Epithelial cell of prostate (primary cell): ENCODE measurements around the gene PSEN2.
A peak's percentile ranks its signal among the peaks of the same experiment; 100 is the strongest.

Source experiments
- DNase-seq: peaks from one replicate; pipeline ENCODE4 v3.0.0-alpha.2; 2011; ENCODE audit warnings: low read depth, low spot score
- H3K27ac ChIP-seq: fragments of 450-650 bp; 2 replicates; pipeline ENCODE4 v1.5.1; 2017; ENCODE audit warnings: mild to moderate bottlenecking

PSEN2 gene

DNA sequence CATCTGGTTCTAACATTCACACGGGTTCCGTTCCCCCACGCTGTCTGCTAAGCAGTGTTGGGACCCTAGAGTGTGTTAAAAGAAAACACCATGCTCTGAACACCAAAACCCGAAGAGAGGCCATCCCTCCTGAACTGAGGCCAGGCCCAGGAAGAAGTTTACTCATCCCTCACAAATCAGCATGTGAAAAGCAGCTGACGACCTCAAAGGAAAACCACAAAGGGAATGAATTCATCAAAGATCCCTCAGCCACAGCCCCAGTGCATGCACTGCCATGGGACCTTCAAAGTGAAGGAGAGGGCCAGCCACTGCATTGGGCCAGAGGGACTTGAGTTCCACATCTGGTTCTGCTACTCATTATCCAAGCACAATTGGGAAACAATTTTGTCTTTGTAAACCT is 7.0 kb upstream of the PSEN2 start:
- no peak for DNase-seq
- peak overlapping the region; percentile 33 for H3K27ac ChIP-seq

DNA sequence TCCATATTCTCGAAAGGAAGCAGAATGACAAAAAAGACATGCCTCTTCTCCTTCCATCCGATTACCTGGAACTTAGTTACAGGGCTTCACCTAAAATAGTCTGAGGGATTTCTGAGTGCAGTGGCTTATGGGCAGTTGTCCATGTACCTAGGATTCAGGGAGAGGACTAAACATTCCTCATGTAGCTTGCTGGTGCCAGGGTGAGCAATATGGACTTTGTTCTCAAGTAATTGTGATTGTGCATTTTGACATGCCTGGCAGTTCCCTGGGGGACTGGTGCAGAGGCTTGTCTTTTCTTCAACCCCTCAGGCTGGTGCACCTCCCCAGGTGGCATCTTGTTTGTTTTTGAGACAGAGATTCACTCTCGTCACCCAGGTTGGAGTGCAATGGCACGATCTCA is 6.1 kb upstream of the PSEN2 start:
- no peak overlapping the region for H3K27ac ChIP-seq
- DNase-seq, result no peak

DNA sequence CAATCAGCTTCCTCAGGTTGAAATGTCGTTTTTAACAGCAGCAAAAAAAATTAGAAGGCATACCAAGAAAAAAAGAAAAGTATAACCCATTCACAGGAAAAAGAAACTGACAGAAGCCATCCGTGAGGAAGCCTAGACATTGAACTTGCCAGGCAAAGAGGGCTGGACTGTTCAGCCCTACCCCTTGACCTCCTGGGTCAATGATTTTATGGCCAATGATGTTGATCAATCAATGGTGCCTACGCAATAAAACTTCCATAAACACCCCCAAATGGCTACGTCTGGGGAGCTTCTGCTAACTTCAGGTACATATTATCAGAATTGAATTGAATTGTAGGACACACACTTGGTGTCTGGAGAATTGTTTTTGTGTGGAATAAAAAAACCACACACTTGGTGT is 4.8 kb upstream of the PSEN2 start:
- peak overlapping the region; percentile 52 for H3K27ac ChIP-seq

DNA sequence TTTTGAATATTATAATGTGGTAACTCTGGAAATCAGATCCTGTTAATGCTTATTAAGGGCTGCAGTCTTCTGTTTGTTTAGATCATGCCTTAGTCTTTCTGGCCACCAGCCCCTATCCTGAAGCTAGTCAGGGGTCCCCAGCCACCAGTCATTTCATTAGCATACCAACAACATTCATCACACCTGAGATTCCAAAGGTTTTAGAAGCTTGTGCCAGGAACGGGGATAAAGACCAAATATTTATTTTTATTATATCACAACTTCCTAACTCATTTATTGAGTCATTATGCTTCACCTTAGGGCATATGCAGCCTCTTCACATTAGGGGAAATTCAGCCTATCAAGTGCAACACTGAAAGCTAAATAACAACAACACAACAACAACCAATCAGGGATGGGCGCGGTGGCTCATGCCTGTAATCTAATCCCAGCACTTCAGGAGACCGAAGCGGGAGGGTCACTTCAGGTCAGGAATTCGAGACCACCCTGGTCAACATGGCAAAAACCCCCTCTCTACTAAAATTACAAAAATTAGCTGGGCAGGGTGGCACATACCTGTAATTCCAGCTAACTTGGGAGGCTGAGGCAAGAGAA is 2.9 kb upstream of the PSEN2 start:
- H3K27ac ChIP-seq, result no peak overlapping the region
- no peak for DNase-seq

More for the DNA sequence above, 4.8 kb upstream of the PSEN2 start:
- DNase-seq, result no peak

DNA sequence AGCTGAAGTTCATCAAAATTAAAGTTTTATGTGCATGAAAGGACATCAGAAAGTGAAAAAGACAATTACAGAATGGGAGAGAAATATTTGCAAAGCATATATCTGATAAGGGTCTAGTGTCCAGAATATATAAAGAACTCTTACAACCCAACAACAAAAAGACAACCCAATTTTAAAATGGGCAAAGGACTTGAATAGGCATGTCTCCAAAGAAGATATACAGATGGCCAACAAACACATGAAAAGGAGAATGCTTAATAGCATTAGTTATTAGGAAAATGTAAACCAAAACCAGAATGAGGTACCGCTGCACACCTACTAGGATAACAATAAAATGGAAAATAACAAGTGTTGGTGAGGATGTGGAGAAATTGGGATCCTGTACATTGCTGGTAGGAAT is 1.7 kb upstream of the PSEN2 start:
- no peak for DNase-seq
- H3K27ac ChIP-seq, result no peak overlapping the region

DNA sequence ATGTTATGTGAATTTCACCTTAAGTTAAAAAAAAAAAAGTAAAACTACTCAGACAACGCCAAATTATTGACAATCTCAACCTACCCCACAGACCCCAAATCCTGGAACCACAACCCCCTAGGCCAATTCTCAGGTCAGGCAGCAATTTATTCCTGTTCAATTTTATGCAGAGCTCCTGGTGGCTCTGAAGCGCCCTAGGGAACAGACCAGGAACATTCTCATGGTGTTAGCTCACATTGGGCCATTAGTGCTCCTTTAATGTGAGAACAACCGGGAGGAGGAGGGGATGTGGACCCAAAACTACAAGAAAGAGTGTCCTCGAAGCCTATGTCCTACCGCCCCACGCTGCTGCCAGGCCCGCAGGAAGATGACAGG is 403 bp upstream of the PSEN2 start:
- DNase-seq, result no peak
- H3K27ac ChIP-seq, result peak overlapping the region; percentile 32

DNA sequence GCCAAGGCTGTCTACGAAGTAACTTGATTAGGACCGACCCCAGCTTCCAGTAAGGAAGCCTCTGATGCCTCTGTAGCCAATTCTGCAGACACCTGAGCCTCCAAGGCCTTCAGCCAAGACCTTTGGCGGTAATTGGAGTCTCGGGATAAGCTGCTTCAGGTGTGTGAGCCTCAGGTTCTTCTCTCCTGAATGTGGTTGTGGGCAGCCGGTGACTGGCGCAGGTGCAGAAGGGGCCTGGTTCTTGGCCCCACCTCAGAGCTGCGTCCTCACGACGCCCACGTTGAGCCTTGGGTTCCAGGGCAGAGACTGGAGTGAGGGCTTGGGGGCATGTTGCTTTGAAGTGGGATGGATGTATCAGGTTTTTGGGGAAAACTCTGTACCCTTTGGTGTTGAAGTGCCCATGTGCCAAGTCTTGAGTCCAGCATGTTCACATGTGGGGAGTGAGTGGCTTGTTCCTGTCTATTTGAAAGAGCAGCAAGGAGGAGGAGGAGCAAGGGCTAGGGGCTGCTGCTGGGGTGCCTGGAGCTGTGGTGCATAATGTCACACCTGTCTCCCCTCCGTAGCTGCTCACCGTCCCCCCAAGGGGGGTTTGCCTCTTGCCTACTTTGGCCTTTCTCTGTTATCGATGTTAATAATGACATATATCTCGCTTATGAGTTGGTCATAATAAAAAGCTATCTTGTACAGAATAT is 1.4 kb downstream of the PSEN2 start:
- no peak for DNase-seq
- no peak overlapping the region for H3K27ac ChIP-seq

DNA sequence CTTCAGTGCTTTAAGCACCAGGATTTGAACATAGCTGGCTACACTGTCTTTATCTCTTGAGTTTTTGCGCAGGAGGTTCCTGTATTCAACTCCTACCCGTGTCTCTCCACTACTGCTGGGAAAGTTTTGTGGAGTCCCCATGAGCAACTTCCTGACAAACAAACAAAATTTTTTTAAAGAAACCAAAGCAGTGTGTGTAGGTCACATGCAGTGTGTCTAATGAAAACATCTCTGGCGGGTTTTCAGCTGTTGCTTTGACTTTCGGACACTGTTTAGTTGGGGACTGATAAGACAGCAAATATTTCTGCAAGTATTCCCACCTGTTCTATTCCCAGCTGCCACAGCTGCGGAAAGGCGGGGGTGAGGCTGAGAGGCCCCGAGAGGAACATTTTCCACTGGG is 2.0 kb downstream of the PSEN2 start:
- H3K27ac ChIP-seq, result no peak overlapping the region
- no peak for DNase-seq

DNA sequence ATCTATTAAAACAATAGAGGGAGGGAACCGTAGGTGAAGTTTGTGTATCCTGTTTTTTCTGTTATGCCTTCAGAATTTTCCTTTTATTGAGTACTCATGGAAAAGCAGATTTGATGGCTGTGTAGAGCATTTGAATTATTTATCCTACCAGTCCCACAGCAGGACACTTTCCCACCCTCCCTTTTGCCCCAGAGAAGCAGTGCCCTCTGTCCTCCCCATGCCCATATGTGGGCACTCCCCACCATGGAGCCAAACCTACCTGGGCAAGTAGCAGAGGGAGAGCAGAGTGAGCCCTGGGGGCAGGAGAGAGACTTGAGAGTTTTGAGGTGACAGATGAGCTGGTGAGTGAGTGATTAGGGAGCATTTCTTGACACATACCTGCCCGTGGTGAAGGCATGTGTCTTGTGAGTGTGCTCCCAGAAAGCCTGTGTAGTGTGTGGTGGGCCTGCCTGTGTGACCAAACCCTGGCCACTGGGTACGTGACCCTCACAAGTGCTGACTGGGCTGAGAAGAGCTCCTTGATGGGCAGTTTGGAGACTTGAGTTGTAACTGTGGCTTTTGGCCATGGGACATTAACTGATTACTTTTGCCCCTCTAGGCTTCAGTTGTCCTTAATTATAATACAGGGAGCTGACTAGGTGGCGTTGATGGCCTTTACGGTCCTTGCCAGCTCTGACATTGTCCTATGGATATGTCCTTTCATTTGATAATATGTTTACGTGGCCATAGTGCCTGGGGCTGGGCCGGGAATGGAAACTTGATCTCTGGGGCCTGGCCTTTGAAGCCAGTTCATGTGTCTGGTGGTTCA is 3.6 kb downstream of the PSEN2 start:
- no peak for DNase-seq
- no peak overlapping the region for H3K27ac ChIP-seq

DNA sequence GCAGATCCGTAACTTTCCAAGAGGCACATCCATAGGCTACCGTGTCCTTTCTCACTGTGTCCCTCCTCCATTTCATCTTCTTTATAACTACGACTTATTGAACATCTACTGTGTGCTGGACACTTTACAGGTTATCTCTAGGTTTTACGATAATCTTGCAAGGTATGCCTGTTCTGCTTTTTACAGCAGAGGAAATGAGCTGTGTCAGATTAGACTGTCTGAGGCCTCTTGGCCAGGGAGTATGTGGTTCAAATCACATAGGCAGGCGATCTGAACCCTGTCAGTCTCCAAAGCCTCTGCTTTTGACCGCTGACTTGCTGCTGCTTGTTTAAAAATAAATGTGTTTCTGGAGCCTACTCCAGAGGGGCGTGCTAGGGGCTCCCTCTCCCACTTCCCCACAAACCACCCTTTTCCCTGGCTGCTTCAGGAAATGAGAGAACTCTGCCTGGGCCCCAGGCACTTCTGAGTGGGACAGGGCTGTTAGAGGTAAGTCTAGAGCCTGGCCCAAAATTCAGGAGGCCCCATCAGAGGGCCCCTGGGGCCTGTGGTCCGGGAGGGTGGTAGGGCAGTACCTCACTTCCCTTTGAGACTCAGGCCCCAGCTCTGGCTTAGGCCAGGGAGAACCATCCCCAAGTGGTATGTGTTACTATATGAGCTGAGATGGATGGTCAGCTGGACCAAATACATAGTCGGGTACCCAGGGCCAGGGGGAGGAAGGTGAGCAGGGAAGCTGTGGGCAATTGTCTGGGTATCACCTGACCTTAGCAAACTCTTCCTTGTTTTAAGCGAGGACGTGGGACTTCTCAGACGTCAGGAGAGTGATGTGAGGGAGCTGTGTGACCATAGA is 4.4 kb downstream of the PSEN2 start:
- DNase-seq, result no peak
- H3K27ac ChIP-seq, result no peak overlapping the region

DNA sequence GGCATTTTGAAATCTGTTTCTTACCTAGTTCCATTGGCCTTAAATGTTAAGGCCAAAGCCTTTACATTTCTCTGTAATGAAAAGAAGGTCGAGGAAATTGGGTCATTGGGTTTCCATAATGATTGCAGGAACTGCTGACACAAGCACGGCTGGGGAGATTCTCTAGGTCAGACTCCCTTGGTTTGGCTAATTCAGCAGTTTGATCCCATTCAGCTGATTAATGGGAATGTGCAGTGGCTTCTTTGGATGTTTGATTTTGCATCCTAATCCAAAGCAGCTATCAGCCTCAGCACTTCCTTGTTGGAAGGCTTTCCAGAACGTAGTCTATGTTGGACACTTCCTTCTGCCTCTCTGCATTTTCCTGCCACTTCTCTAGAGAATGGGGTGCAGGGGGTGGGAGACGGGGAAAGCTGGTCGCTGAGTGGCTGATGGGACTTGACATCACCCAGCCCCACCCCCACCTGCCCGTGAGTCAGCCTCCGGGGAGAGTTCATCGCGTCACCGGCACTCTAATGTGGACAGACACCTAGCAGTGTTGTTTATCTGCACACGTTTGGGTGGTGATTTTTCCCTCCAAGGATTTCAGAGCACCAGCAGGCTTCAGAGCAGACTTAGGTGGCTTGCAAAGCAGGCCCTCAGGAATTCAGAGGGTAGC is 5.4 kb downstream of the PSEN2 start:
- no peak overlapping the region for H3K27ac ChIP-seq
- no peak for DNase-seq

DNA sequence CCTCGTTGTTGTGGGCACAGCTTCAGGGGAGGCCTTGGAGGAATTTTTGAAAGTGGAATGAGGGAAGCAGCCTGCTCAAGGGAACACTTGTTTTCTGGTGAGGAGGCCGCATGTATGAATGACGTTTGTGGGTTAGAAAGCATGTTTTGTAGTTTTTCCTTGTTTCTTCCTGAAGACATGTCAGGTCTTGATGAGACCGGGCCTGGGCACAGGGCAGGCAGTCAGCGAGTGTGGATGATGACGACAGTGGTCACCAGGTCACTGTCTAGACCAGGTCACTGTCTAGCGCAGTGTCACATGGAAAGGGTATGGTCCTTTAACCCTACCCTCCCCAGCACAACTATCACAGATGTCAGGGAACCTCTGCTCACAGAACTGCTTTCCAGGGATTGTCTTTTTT is 7.3 kb downstream of the PSEN2 start:
- DNase-seq, result no peak
- H3K27ac ChIP-seq, result no peak overlapping the region

DNA sequence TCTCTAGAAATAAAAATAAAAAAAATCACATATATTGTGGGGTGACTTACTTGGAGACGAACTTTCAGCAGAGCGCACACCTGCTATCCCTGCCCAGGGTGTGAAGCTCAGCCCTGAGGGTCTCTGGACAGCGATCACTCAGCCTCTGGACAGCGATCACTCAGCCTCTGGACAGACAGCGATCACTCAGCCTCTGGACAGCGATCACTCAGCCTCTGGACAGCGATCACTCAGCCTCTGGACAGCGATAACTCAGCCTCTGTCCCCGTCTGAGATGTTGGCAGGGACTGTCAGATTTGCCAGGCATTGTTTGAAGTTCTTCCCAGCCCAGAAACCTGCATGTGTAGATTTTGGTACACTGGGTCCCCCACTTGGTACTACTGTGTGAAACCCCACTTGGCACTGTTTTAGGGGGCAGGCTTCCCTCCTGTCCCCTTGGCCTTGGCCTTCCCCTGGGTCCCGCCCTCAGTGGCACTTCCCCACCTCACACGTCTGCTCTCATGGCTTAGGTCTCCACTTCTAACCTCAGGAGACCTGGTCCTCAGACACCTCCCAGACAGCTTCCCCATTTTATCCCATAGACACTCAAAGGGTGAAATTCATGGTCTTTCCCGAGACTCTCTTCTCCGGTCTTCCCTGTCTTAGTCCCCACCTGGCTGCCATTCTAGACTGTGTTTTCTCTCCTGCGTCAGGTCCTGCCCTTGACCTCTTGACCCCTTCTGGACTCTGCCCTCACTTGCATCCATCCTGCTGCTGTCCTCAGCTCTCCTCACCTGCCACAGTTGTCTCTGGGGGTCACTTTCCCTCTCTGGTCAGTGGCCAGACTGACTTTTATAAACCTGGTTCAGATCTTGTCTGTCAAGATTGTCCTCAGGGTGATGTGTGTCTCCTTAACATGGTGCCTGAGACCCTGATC is 10.2 kb downstream of the PSEN2 start:
- H3K27ac ChIP-seq, result no peak overlapping the region
- no peak for DNase-seq

DNA sequence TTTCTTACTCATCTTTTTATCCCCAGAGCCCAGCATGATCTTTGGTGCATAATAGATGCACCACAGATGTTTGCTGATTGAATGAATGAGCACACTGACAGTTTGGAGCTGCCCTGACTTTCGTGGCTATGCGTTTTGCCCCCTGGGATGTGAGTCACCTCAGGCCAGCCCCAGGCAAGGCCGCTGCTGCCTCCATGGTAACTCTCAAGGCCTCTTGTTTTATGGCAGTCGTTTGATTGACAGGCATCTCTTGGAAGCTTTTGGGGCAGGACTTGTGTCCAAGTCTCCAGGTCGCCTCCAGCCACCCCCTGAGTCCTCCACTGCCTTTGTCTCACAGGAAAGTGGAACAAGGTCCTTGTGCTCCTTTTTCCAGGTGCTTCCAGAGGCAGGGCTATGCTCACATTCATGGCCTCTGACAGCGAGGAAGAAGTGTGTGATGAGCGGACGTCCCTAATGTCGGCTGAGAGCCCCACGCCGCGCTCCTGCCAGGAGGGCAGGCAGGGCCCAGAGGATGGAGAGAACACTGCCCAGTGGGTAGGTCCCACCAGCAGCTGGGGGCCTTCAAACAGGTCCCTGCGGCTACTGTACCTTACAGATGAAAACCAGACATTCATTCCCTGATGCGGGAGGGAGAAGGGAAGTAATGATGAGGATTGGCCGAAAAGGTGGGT is 11.2 kb downstream of the PSEN2 start:
- DNase-seq, result no peak
- H3K27ac ChIP-seq, result no peak overlapping the region

DNA sequence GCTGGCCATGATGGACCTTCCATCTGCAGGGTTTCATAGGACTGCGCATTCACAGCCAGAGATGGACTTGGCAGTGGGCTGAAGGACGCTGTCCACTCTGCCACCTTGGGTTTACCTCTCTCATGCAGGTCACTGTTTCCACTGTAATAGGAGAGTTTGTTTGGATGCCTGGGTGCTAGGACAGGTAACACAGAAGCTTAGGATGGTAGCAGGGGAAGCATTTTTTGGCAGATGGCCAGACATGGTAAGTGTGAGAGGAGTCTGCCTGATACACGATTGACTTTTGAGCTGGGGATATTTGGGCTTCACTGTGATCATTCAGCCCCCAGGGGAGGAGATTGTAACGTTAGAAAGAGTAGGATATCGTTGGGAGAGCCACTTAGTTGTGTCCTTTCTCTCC is 11.8 kb downstream of the PSEN2 start:
- no peak overlapping the region for H3K27ac ChIP-seq
- no peak for DNase-seq

DNA sequence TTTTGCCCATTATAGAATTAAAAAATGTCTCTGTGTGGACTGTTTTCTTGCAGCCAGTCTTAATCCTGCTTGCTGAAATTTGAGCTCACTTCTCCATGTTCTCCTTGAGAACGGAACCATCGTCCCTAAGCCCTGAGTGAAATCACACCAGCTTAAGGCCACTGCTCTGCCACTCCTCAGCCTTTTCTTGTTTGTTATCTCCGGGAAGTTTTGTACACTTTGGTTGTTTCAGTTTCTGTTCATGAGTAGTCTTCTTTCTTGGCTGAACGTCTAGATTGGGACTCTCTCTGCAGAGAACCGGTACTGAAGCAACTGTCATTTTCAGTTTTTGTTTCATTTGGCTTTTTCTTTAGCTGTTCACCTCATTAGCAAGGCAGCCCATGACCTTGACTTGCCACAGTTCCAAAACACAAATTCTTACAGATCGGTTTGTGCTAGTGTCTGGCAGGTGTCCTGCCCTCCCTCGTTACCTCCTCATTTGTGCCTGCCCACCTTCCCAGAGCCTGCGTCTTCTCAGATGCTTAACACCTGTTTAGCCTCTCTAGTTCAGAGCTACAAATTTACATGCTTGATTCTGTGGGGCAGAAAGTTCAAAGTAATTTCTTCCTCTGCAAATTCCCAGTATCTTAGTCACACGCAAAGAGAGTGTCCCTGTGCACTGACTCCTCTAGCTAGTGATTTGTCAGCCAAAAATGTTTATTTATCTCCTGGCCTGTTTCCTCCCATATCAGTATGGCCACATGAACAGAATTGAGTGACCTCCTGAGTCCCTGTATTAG is 12.4 kb downstream of the PSEN2 start:
- DNase-seq, result no peak

DNA sequence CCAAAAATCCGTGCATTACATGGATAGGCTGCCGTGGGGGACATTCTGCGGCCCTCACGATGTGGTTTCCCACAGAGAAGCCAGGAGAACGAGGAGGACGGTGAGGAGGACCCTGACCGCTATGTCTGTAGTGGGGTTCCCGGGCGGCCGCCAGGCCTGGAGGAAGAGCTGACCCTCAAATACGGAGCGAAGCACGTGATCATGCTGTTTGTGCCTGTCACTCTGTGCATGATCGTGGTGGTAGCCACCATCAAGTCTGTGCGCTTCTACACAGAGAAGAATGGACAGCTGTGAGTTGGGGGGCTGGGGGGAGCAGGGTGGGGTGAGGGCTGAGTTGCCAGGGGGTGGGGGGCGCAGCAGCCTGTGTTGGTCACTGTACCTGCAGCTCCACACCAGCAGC is 13.2 kb downstream of the PSEN2 start:
- DNase-seq, result no peak
- no peak overlapping the region for H3K27ac ChIP-seq

More for the DNA sequence above, 12.4 kb downstream of the PSEN2 start:
- H3K27ac ChIP-seq, result no peak overlapping the region

DNA sequence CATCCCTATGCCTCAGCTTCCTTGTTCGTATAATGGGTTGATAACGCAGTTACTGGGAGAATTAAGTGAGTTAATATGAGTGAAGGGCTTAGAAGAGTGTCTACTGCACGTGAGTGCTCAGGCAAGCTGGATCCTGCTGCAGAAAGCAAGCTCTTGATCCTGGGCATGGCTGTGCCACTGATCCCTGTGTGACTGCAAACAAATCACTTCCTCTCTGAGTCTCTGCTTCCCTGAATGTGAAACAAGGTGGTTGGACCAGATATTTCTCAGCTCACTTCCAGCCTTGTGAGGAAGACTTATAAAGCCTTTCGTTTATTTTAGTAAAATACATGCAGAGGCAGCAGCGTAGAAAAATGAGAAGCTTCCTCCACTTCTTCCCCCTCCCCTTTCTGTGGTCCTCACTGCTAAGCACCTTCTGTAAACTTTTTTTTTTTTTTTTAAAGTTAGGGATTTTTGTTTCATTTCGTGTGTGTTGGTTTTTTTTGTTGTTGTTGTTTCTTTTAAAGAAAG is 13.8 kb downstream of the PSEN2 start:
- H3K27ac ChIP-seq, result no peak overlapping the region
- DNase-seq, result no peak
